Left forelimb (tissue), 1 donor: Measurements from ENCODE around the gene GLRX3.
"Not testable (repeated sequence)": the region's sequence is repeated elsewhere in the genome, so short reads cannot be mapped to it uniquely, and the experiment has no call there.

Source experiments
- DNase-seq: peaks from one replicate; pipeline ENCODE4 v3.0.0-alpha.2; 2018; ENCODE audit warnings: low spot score

The GLRX3 gene

DNA sequence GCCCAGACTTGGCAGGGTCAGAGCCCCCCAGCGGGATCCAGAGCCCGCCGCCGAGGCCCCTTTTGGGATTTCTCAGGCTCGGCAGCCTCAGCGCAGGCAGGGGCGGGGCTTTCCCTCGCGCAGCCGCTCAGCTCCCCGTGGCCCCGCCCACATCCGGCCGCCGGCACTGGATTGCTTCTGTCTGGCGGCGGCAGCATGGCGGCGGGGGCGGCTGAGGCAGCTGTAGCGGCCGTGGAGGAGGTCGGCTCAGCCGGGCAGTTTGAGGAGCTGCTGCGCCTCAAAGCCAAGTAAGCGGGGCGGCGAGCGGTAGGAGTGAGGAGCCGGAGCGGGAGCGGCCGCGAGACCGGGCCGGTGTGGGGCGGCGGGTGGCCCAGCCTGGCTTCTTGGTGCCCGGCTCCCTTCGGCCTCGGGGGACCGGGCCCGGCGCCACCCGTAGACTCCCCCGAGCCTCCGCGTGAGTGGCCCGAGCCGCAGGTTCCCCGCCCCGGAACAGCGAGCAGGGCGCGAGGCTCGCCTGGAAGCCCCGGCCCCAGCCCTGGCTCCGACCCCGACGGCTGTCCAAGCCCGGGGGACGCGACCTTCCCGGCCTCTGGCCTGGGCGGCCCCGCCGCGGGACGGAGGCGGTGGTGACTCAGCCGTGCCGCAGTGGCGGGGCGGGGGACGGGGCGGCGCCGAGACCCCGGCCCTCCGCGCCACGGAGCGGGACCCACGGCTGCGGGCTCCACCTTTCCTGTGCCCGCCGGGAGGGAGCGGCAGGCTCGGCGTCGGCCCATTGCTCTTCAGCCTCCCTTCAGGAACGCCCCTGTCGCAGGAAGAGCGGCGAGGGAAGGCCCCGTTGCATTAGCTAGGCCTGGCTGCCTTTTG lies at the start of gene GLRX3:
TSS of gene GLRX3 (plus strand) at position 166 of the 864 bp plus-strand sequence. CDS start at position 196, 30 bp downstream.
- peak; percentile 92 for DNase-seq

DNA sequence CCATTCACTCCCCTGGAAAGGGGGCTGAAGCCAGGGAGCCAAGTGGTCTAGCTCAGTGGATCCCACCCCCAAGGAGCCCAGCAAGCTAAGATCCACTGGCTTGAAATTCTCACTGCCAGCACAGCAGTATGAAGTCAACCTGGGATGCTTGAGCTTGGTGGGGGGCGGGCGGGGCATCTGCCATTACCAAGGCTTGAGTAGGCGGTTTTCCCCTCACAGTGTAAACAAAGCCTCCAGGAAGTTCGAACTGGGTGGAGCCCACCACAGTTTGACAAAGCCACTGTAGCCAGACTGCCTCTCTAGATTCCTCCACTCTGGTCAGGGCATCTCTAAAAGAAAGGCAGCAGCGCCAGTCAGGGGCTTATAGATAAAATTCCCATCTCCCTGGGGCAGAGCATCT lies 45.6 kb upstream of the GLRX3 start:
- DNase-seq, result not testable (repeated sequence)

DNA sequence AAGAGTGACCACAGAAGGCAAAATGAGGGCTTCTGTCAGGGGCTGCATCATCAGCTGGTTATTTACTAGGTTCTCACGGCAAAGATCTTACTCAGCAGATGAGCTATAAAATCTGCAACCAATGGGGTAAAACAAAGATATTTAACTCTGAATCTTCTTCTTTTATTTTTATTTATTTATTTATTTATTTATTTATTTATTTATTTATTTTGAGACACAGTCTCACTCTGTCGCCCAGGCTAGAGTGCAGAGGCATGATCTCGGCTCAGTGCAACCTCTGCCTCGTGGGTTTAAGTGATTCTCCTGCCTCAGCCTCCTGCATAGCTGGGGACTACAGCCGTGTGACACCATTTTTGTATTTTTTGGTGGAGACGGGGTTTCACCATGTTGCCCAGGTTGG lies 36.8 kb upstream of the GLRX3 start:
- no peak for DNase-seq

DNA sequence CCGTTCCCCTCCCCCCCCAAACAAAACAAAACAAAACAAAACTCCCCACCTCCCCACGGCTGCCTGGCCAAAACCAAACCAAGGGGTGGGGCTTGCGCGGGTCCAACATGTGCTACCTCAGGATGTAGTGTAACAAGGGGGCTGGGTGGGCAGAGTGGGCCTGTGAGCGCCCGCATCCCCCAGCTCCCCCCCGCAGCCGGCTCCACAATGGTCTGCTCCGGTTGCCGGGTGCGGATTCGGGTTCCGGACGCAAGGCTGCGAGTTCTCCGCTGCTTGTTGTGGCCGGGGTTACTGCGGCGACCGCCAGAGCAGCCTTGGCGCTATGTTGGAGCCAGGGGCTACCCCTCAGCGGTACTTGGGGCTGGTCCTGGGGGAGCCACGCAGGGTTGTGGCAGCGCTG lies 30.5 kb upstream of the GLRX3 start:
- DNase-seq, result no peak

DNA sequence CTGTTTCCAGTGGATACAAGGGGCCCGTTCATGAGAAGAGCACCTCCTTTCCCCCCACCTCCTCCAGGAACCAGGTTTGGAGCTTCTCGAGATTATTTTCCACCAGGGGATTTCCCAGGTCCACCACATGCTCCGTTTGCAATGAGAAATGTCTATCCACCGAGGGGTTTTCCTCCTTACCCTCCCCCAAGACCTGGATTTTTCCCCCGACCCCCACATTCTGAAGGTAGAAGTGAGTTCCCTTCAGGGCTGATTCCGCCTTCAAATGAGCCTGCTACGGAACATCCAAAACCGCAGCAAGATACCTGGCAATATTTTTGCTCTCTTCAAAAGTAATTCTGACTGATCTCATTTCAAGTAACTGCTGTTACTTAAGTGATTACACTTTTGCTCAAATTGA lies 28.0 kb upstream of the GLRX3 start:
- not testable (repeated sequence) for DNase-seq

DNA sequence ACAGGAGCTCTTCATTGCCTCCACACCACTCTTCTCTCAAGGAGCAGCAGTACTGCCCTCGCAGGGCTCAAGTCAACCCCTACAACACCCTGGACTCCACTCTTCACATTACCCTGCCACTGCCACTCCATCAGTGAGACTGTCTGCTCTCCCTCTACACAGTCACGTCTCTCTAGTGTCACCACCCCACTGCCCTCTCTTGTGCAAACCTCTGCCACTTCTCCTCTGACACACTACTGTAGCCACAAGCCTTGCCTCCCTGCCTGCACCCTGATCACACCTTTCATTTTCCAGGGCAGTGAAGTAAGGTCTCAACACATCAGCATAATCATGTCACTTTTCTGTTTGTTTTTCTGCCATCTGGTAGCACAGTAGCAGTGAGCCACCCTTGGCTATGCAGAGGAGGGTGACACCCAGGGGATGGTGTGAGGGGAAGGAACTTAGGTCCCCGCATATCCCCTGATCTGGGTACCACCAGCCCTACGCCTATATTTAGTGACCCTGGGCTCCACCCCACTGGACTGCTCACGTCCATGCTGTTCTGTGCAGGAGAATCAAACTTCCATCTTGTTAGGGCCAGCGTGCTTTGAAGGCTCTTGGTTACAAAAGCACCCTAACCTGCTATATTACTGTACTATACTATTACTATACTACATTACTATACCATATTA lies 27.1 kb upstream of the GLRX3 start:
- no peak for DNase-seq

DNA sequence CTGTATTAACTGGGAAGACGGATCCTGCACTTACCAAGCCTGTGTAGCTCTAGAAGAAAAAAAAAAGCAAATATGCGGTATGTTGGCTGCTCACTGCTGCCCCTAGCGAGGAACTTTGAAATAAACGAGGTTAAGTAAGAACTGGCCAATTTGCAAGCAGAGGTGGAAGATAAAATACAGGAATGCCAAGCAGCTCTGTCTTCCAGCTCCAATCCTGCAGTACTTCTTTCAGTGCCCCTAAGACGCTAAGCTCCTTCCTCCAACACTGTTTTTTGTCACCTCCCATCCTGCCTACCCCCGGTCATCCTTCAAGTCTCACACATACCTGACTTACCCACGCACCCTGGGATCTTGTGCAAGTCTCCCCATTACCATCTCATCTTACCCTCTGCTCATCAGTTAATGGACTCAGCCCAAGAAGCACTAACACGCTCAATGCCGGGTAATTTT lies 26.4 kb upstream of the GLRX3 start:
- DNase-seq, result peak; percentile 80

DNA sequence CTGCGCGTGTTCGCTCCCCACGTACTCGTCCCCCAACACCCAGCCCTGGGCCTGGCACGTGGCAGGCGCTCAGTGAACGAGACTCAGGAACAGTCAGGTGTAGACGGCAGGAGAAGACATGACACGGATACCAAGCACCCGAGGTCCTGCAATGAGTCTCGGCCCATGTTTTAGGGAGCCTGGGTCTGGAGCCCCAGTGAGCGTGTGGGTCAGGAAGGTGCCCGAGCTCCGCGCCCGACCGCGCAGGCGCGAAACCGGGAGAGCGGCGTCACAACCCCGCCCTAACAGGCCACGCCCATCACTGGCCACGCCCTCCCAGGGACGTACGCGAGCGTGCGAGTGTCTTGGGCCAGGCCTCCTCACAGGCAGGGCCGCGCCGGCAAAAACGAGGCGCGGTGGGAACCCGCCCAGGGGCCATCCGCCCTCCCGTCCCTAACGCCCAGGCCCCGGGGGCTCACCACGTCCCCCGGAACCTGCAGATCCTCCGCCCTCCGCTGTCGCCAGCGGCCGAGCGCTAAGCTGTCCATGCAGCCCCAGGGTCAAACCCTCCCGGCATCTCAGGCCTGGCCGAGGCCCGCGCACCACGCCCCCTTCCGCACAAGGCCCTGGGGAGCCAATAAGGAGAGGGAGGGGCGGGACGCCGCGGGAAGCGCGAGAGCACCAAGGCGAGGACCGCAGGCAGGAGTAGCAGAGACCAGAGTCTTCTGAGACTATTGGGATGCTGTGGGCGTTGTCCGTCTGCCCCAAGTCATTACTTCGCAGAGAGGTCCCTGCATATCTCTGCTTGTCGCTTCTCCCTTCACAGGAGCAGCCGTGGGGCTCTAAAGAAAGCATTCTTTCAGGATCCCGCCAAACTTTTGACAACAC lies 25.7 kb upstream of the GLRX3 start, which contains the start of gene C10orf143:
TSS of gene C10orf143 (minus strand) at position 585 of the 867 bp plus-strand sequence. CDS start at position 527, 58 bp downstream.
- DNase-seq, result peak; percentile 100

DNA sequence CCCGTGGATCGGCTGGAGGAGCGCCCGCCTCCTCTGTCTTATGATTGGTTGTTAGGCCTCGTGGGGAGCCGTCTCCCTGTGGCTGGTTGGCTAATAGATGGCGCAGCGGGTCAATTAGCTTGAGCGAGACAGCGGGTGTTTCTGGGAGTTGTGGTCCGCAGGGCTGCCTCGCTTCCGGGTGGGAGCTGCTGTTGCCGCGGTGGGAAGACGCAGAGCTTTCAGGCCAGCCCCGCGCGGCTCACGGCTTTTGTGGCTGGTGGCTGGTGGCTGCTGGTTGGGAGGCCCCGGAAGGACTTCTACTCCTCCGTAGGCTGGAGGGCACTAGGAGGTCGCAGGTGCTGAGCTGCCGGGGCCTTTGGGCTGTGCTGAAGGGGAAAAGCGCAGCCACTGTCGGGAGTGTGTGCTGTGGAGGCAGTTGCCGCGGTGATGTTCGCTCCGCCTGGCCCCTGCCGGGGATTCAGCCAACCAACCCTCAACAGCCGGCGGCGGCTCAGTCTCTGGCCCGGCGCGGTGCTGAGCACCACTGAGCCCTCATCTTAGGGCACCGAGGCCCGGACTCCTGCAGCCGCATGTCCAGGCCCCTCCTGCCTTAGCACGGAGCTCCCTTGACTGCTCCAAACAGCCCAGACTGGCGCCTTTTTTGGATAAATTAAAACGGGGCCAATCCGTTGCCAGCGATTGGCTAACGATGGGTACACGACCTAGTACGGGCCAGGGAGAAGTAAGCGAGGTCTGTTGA lies 24.9 kb upstream of the GLRX3 start:
- peak; percentile 97 for DNase-seq

DNA sequence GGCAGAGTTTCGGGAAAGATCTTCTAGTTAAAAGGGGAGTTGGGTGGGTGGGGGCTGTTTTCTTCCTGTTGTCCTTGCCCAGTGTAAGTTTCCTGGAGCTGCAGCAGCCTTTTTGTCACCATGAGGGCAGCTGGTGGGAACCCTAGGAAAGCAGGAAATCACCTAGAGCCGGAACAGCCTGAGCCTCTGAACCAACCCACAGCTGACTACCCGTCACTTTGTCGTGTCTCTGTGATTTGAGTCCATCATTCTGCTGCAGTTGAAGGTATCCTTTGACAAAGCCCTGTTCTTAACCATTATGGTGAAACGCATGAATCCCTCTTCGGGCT lies 24.4 kb upstream of the GLRX3 start:
- no peak for DNase-seq

DNA sequence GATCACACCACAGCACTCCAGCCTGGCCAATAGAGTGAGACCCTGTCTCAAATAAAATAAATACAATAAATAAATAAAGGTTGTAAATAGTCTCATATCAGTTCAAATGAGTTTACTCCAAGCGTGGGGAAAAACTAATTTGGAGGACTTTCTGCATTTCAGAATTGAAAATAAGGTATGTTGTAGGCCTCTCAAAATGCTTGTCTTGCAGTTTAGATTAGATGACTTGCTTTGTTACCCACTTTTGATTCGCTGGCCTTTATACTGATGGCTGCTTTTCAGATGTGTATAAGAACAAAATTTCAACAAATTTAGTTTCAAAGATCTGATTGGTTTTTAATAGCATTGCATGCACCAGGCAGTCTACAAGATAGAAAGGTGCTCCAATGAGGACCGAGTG lies 23.4 kb upstream of the GLRX3 start:
- no peak for DNase-seq

DNA sequence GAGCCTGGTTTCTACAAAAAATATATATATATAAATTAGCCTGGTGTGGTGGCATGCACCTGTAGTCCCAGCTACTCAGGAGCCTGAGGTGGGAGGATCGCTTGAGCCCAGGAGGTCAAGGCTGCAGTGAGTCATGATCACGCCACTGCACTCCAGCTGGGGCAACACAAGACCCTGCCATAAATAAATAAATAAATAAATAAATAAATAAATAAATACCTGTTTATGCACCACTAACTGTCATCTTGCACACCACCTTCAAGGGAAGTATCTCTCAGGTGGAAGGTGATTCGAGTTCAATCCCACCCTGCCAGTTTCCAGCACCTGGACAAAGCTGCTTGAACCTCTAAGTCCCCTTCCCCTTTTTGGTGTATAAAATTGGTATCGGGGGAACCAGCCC lies 19.2 kb upstream of the GLRX3 start:
- not testable (repeated sequence) for DNase-seq

DNA sequence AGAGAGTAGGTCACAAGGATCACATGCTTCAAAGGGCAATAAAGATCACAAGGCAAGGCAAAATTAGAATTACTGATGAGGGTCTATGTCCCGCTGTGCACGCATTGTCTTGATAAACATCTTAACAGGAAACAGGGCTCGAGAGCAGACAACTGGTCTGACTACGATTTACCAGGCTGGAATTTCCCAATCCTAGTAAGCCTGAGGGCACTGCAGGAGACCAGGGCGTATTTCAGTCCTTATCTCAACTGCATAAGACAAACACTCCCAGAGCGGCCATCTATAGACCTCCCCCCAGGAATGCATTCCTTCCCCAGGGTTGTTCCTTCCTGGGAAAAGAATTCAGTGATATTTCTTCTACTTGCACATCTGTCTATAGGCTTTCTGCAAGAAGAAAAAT lies 18.7 kb upstream of the GLRX3 start:
- DNase-seq, result not testable (repeated sequence)

DNA sequence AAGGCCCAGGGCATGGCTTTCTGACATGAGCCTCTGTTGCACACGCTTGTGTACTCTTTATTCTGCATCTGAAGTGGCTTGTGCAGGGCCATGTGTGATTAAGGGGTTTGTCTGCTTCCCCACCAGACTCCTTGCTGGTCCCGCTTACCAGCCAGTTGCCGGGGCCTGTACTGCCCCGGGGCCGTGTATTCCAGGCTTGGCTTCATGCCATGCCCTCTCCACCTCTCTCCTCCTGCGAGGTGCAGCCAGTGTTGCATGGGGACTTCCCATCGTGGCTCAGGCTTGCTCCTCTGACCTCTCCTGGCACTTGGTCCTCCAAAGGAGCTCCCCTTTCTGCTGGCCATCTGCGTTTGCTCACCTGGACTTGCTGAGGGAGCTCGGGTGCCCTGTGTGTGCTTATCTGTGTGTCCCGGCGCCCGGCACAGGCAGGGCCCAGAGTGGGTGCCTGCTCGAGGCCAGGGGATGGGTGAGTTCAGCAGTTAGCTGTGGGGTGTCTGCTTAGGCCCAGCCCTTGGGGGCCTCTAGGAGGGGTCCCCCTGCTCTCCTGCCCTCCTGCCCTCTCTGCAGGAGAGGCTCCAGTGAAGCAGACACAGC lies 14.6 kb upstream of the GLRX3 start:
- DNase-seq, result no peak

DNA sequence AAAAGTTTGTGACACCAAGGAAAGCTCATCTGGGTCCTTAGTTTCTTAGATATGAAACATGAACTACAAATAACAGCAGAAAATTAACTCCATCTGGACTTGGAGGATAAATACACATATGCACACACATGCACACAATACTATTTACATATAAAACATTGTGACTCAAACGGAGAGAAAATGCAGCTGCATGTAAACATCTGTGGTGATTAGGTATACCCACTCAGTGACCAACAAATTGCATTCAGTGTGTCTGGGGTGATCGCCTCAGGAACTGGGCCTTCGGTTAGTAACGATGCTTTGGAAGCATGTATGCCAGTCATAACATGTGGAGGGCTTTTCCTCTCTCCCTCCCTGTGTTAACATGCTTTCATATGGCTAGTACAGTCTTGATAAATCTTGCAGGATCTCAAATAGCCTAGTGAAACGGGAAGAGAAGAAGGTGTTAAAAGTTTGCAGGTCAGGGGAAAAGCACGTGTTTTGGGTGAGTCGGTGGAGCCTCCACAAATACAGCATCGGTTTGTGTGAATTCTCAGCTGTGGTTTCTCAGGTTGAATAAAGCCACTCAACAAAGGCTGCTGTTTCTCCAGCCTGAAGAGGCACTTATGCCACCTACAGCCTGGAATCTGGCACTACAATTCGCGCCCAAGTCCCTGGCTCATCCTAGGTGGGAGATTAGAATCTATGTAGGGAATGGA lies 8.7 kb upstream of the GLRX3 start:
- DNase-seq, result no peak

DNA sequence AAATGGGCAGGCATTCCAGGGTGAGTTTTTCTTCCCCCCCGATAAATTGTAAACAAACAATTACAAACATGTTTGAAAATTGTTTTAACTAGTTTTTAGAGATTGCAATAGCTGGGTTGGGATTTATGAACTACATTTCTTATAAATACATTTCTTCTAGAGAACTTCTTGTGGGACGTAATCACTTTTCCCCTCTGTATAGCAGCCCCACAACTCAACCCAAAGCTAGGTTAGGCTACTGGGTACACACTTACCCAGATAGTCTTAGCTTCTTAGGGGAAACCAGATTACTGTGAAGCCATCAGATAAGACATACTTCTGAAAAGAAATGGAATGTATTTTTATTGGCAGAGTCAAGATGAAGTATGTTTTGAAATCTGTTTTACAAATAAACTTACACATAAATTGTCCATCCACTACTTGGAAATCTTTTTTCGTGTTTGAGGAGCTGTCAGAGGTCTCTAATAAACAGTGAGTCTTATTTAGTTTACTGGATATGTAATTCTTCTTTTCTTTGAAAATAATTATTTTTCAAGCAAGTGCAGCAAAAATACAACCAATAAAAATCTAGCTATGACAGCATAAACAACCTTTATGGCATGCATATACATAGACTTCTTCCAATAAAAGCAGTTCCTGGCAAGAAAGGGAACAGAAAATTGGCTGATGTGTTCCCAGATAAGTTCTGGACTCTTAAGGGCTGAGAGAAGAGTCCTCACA lies 8.0 kb upstream of the GLRX3 start:
- no peak for DNase-seq

DNA sequence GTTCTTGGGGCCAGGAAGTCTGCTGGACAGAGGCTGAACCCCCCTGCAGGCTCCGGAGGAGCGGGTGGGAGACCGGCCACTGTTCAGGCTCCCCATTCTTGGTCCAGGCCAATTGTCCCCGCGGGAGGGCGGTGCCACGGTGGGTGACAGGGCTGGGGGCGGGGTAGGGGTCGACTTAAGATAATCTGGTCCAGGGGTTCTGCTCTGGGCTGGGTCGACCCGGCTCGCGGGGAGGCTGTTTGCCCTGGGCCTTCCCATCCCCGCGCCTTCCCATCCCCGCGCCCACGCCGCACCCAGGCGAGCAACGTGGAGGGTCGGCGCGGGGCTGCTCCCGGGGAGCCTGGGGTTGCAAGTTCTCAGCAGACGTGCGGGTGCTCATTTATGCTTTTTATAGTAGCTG lies 7.3 kb upstream of the GLRX3 start:
- DNase-seq, result no peak

DNA sequence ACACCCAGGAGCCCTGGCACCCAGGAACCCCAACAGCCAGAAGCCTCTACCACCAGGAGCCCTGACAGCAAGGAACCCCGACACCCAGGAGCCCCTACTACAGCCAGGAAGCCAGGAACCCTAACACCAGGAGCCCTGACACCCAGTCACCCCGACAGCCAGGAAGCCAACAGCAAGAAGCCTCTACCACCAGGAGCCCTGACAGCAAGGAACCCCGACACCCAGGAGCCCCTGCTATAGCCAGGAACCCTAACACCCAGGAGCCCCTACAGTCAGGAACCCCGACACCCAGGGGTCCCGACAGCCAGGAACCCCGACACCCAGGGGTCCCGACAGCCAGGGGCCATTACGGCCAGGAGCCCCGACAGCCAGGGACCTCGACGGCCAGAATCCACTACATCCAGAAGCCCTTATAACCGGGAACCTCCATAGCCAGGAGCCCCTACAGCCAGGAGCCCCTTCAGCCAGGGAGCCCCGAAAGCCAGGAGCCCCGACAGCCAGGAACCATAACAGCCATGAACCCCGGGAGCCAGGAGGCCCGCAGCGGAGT lies 440 bp upstream of the GLRX3 start:
- DNase-seq, result no peak

DNA sequence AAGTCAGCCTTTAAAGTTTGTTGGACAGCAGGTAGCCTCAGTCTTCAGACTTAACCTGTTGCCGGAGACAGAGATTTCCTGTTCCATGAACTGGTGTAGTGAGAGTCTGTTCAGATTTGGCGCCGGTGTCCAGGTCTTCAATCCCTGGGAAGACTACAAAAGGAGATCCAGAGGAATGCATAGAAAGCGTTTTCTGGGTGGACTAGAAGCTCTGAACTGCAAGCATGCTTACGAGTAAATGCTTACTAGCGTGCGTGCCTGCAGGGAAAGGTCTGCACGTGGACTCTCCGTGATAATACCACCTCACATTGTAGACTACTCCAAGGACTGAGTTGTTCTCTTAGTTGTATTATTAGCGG lies 878 bp downstream of the GLRX3 start:
- no peak for DNase-seq
